B cell (primary cell): ENCODE results near the gene PDE6B. TPM values are rescaled to one million over a fixed set of nuclear protein-coding genes. Genes with fewer than 3 reads are reported as not detected.

ENCODE experiments used
- ATAC-seq: fragments of 200-7000 bp; cut with Tn5 transposase; one replicate; pipeline ENCODE4 v1.10.0; 2021; ENCODE audit warnings: low read depth, mild to moderate bottlenecking, moderate number of reproducible peaks, moderate library complexity
- CTCF ChIA-PET: fragments of 350-600 bp; sonication (Branson Sonifier 250); formaldehyde crosslinking; loops from one replicate; lab custom pipeline; 2021; ENCODE audit warnings: antibody characterized with exemption, inconsistent platforms; lab: Charles Lee
- POLR2A ChIA-PET: fragments of 350-600 bp; sonication (Branson Sonifier 250); formaldehyde crosslinking; loops from one replicate; lab custom pipeline; 2021; ENCODE audit warnings: antibody characterized with exemption; lab: Charles Lee
- DNase-seq: peaks from one replicate; pipeline ENCODE4 v3.0.0; 2013
- H2AFZ ChIP-seq: 2 replicates; pipeline ENCODE4 v1.6.1; 2012; ENCODE audit warnings: mild to moderate bottlenecking, low read depth, low read length; ENCODE audit not compliant: insufficient read depth, poor library complexity, severe bottlenecking
- H3K27ac ChIP-seq, 2 donors: 1 replicate in 1 of 2; 2 replicates in 1 of 2; pipeline ENCODE4 v1.5.1; 2012 to 2013; ENCODE audit warnings: low read length in 2 of 2, mild to moderate bottlenecking in 2 of 2, moderate library complexity in 1 of 2
- H3K27me3 ChIP-seq, 4 experiments: fragments of 200-600 bp in 1 of 4; sonication (generic) in 1 of 4; replicated peaks in 1 of 4; 1 replicate in 2 of 4; 2 replicates in 2 of 4; pipeline versions ENCODE4 v1.6.1 to v1.7.0; 2013 to 2016; ENCODE audit warnings: low read length in 3 of 4, mild to moderate bottlenecking in 2 of 4, mixed read lengths in 1 of 4, moderate library complexity in 1 of 4; ENCODE audit not compliant: insufficient read depth in 4 of 4, control insufficient read depth in 3 of 4; ENCODE audit errors: control extremely low read depth in 1 of 4
- H3K36me3 ChIP-seq, 2 experiments: replicated peaks in 1 of 2; 1 replicate in 1 of 2; 2 replicates in 1 of 2; pipeline versions ENCODE4 v1.6.1 to v1.7.1; 2013; ENCODE audit warnings: low read length in 1 of 2; ENCODE audit not compliant: insufficient read depth in 2 of 2, control insufficient read depth in 1 of 2; ENCODE audit errors: control extremely low read depth in 1 of 2, extremely low read depth in 1 of 2
- H3K4me1 ChIP-seq, 2 donors: fragments of 200-600 bp in 1 of 2; sonication (generic) in 1 of 2; 1 replicate in 1 of 2; 2 replicates in 1 of 2; pipeline versions ENCODE4 v1.5.1 to v1.6.1; 2013 to 2017; ENCODE audit warnings: low read length in 2 of 2; ENCODE audit not compliant: control insufficient read depth in 2 of 2, insufficient read depth in 2 of 2
- H3K4me2 ChIP-seq: replicated peaks from 2 replicates; pipeline ENCODE3; 2012; ENCODE audit warnings: mild to moderate bottlenecking, low read depth, low read length; ENCODE audit not compliant: poor library complexity, severe bottlenecking
- H3K4me3 ChIP-seq, 5 experiments: fragments of 200-600 bp in 1 of 5; sonication (generic) in 1 of 5; 1 replicate in 3 of 5; 2 replicates in 2 of 5; pipeline versions ENCODE4 v1.5.1 to v1.7.0; 2011 to 2016; ENCODE audit warnings: low read length in 4 of 5, mild to moderate bottlenecking in 4 of 5, low read depth in 2 of 5, control low read depth in 1 of 5, moderate library complexity in 1 of 5; ENCODE audit not compliant: insufficient read depth in 1 of 5; ENCODE audit errors: control extremely low read depth in 1 of 5, extremely low read depth in 1 of 5
- H3K79me2 ChIP-seq: fragments of 200-600 bp; sonication (generic); one replicate; pipeline ENCODE4 v1.6.0; 2016; ENCODE audit warnings: low read length; ENCODE audit not compliant: control insufficient read depth, insufficient read depth
- H3K9ac ChIP-seq: fragments of 200-600 bp; sonication (generic); 2 replicates; pipeline ENCODE4 v1.6.1; 2017; ENCODE audit warnings: mild to moderate bottlenecking, low read length, moderate library complexity
- H3K9me3 ChIP-seq, 3 donors: one replicate each; pipeline versions ENCODE4 v1.6.1 to v1.7.1; 2013; ENCODE audit warnings: low read length in 2 of 3; ENCODE audit not compliant: control insufficient read depth in 2 of 3, insufficient read depth in 1 of 3; ENCODE audit errors: control extremely low read depth in 1 of 3
- H4K20me1 ChIP-seq: 2 replicates; pipeline ENCODE4 v1.6.0; 2012; ENCODE audit warnings: mild to moderate bottlenecking, low read length; ENCODE audit not compliant: insufficient read depth, control insufficient read depth, poor library complexity, severe bottlenecking
- H3K27ac Mint-ChIP-seq: one replicate; pipeline ENCODE4 v1.8.0; 2021; ENCODE audit warnings: mixed read lengths
- H3K27me3 Mint-ChIP-seq: one replicate; pipeline ENCODE4 v1.8.0; 2021; ENCODE audit warnings: mixed read lengths
- H3K4me1 Mint-ChIP-seq: one replicate; pipeline ENCODE4 v1.8.0; 2021; ENCODE audit warnings: mixed read lengths
- H3K4me3 Mint-ChIP-seq: one replicate; pipeline ENCODE4 v1.8.0; 2021; ENCODE audit warnings: mixed read lengths
- H3K9me3 Mint-ChIP-seq: one replicate; pipeline ENCODE4 v1.8.0; 2022; ENCODE audit warnings: mixed read lengths; ENCODE audit not compliant: insufficient read depth
- EZH2 ChIP-seq: IDR thresholded peaks from 2 replicates; pipeline ENCODE4 v1.6.1; 2012; ENCODE audit warnings: borderline replicate concordance, low read depth, mild to moderate bottlenecking, moderate library complexity, low read length; ENCODE audit not compliant: insufficient read depth, poor library complexity, severe bottlenecking
- WGBS: methylation state at CpG from one replicate; pipeline ENCODE4 v1.1.5; 2013; ENCODE audit warnings: missing lambda C conversion rate; ENCODE audit not compliant: insufficient coverage; 5-methylcytosine and 5-hydroxymethylcytosine counted together
- intact Hi-C: fragments of 100-400 bp; cut with micrococcal nuclease; formaldehyde crosslinking; loops from one replicate; pipeline ENCODE4 v1.10.0; 2022
- polyA plus RNA-seq: library from polyadenylated mRNA; depleted of rRNA; stranded (reverse); fragments of >200 nt; gene quantifications from 2 replicates; pipeline ENCODE4 v1.2.3, GENCODE V29; 2012
- total RNA-seq, 2 donors: library from RNA; stranded (reverse); fragments of 120-200 nt in 1 of 2; gene quantifications; 1 replicate in 1 of 2; 2 replicates in 1 of 2; pipeline versions ENCODE4 v1.2.3 to v1.2.4, GENCODE V29; 2013 to 2022
- TF ChIP-seq, protein P1 (sequence below): fragments of 200-600 bp; IDR thresholded peaks from one replicate; pipeline ENCODE4 v1.8.0; 2022; ENCODE audit warnings: antibody characterized with exemption, mild to moderate bottlenecking

Gene PDE6B
- total and polyA plus RNA-seq, 2 donors (not counting 1 experiment from before 2014, with no cell fraction given) = 20.0 to 25.2 TPM

DNA sequence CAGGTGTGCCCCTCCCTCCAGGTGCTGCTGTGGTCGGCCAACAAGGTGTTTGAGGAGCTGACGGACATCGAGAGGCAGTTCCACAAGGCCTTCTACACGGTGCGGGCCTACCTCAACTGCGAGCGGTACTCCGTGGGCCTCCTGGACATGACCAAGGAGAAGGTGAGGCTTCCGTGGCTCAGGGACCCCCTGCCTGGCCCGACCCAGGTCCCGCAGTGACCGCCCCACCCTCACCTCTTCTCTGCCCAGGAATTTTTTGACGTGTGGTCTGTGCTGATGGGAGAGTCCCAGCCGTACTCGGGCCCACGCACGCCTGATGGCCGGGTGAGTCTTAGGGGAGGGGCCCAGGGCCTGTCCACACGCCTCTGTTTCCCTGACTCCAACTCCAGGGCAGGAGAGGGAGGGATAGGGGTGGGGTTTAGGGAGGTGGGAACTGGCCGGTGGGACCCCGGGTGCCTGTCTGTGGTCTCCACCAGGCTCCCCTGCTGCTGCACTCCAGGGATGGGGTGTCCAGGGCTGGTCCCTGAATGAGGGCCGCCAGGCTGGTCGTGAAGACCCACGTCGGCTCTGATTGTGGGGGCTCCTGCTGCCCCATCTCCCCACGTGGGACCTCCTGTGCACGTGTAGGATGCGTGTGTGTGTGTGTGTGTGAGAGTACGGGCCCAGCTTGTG, 28.6 kb downstream of the PDE6B start:
- H3K79me2 ChIP-seq = no peaks in the 10 kb centered on the region
- Mint-ChIP-seq H3K27me3 (no peaks in the 10 kb centered on the region), H3K27ac (no peak overlapping the region), H3K4me1 (no peaks in the 10 kb centered on the region), H3K9me3 (no peaks in the 10 kb centered on the region), H3K4me3 (no peak overlapping the region)
- 92% methylated on average over 25 of the region's 29 CpGs for WGBS
- no peak overlapping the region for H2AFZ ChIP-seq
- H3K27ac ChIP-seq = no peak overlapping the region
- no peak for TF ChIP-seq EZH2
- TF ChIP-seq, protein P1, sequence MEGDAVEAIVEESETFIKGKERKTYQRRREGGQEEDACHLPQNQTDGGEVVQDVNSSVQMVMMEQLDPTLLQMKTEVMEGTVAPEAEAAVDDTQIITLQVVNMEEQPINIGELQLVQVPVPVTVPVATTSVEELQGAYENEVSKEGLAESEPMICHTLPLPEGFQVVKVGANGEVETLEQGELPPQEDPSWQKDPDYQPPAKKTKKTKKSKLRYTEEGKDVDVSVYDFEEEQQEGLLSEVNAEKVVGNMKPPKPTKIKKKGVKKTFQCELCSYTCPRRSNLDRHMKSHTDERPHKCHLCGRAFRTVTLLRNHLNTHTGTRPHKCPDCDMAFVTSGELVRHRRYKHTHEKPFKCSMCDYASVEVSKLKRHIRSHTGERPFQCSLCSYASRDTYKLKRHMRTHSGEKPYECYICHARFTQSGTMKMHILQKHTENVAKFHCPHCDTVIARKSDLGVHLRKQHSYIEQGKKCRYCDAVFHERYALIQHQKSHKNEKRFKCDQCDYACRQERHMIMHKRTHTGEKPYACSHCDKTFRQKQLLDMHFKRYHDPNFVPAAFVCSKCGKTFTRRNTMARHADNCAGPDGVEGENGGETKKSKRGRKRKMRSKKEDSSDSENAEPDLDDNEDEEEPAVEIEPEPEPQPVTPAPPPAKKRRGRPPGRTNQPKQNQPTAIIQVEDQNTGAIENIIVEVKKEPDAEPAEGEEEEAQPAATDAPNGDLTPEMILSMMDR = no peak
- DNase-seq (no peak), ATAC-seq (no peak)
- no peaks in the 10 kb centered on the region for H3K4me1 ChIP-seq
- no peak overlapping the region for H3K4me3 ChIP-seq
- no peak overlapping the region for H3K9ac ChIP-seq
- intact Hi-C loops = no loop called here
- CTCF ChIA-PET = no interaction called here
- peaks cover 0 to 13% (median 0%) of the 10 kb centered on the region in 3 donors for H3K9me3 ChIP-seq
- H4K20me1 ChIP-seq = no peaks in the 10 kb centered on the region
- H3K36me3 ChIP-seq = no peaks in the 10 kb centered on the region
- H3K4me2 ChIP-seq = no peak overlapping the region
- POLR2A ChIA-PET = no interaction called here
- H3K27me3 ChIP-seq = peaks cover 0 to 2% (median 0%) of the 10 kb centered on the region in 4 experiments

DNA sequence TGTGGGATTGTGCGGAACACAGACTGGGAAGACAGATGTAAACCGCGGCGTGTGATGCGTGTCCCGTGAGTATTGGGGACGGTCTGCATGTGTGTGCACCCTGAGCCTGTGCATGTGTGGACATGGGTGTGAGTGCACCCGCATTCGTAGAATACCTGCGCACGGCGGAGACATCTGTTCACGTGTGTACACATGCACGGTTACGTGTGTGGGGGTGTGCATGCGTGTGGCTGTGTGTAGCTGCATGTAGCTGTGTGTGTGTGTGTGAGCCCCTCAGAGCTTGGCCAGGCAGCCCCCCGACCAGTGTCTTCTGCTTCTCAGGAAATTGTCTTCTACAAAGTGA, 29.1 kb downstream of the PDE6B start:
- Histone ChIP-seq H3K79me2 (no peaks in the 10 kb centered on the region), H4K20me1 (no peaks in the 10 kb centered on the region), H3K9ac (no peak overlapping the region), H3K4me2 (no peak overlapping the region), H2AFZ (no peak overlapping the region), H3K27ac (no peak overlapping the region), H3K4me1 (no peaks in the 10 kb centered on the region), H3K27me3 (peaks cover 0 to 2% (median 0%) of the 10 kb centered on the region in 4 experiments), H3K36me3 (no peaks in the 10 kb centered on the region), H3K4me3 (no peak overlapping the region), H3K9me3 (peaks cover 0 to 15% (median 0%) of the 10 kb centered on the region in 3 donors)
- no peak for ATAC-seq
- Mint-ChIP-seq H3K27ac (no peak overlapping the region), H3K4me1 (no peaks in the 10 kb centered on the region), H3K4me3 (no peak overlapping the region), H3K27me3 (no peaks in the 10 kb centered on the region), H3K9me3 (no peaks in the 10 kb centered on the region)
- intact Hi-C loops = no loop called here
- TF ChIP-seq EZH2 = no peak
- TF ChIP-seq, protein P1 = no peak
- ChIA-PET CTCF (no interaction called here), POLR2A (no interaction called here)
- 98% methylated on average over 11 of the region's 17 CpGs for WGBS
- no peak for DNase-seq
